ENCODE results near the gene NXPH2. TPM values are rescaled to one million over a fixed set of nuclear protein-coding genes. Genes with fewer than 3 reads are reported as not detected.
"Not testable (repeated sequence)": the region's sequence is repeated elsewhere in the genome, so short reads cannot be mapped to it uniquely, and the experiment has no call there.

The NXPH2 gene
- total RNA-seq, 2 donors from 2014 or later: not detected

- Mint-ChIP-seq H3K36me3 (no peaks in the 10 kb centered on the region), H3K9me3 (no peaks in the 10 kb centered on the region), H3K27ac (no peak overlapping the region)
- DNase-seq (ENCODE audit: low spot score in 2 of 2): no peak
- ATAC-seq: no peak
Measured at GRCh38 chr2:138767101-138767500, 13.1 kb downstream of the NXPH2 start.

DNA sequence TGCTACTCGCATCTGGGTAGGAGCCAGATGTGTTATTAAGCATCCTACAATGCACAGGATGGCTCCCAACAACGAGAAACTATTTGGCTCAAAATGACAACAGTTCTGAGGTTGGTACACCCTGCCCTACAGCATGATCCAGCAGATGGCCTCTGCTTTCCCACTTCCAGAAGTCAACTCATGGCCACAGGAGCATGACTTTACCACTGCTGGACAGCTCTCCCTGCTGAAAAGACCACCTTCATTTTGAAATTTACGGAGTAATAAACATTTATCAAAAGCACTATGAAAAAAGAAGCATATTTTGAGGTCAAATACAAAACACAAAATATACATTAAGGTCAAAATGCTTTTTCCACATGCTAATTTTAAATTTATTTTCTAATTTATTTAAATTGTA is 13.7 kb downstream of the NXPH2 start:
- ATAC-seq (no peak), DNase-seq (ENCODE audit: low spot score in 2 of 2) (no peak)
- H3K9me3 Mint-ChIP-seq: no peaks in the 10 kb centered on the region
- H3K27ac Mint-ChIP-seq: no peak overlapping the region
- H3K36me3 Mint-ChIP-seq: no peaks in the 10 kb centered on the region

DNA sequence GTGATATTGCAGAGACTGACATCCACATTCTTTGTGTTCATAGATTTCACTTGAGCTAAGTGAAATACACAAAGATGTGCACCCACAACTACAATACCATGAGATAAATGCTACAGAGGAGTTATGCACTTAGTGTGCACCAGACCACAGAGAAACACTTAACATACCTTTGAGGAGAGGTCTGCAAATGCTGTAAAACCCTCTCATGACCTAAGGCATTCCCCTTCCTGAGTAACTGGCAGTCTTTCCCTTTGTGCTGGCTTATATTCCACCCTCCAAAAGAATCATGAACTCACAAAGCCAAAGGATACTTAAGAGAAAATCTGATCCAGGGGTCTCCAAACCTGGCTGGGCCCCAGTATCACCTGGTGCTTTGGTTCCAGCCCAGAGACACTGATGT is 16.2 kb downstream of the NXPH2 start:
- ATAC-seq: no peak
- DNase-seq (ENCODE audit: low spot score in 2 of 2): no peak
- Mint-ChIP-seq H3K36me3 (no peaks in the 10 kb centered on the region), H3K9me3 (no peaks in the 10 kb centered on the region), H3K27ac (no peak overlapping the region)

- no peak for ATAC-seq
- Mint-ChIP-seq H3K9me3 (no peaks in the 10 kb centered on the region), H3K27ac (no peak overlapping the region), H3K36me3 (no peaks in the 10 kb centered on the region)
- DNase-seq (ENCODE audit: low spot score in 2 of 2): no peak
Measured at GRCh38 chr2:138762533-138762932, 17.7 kb downstream of the NXPH2 start.

DNA sequence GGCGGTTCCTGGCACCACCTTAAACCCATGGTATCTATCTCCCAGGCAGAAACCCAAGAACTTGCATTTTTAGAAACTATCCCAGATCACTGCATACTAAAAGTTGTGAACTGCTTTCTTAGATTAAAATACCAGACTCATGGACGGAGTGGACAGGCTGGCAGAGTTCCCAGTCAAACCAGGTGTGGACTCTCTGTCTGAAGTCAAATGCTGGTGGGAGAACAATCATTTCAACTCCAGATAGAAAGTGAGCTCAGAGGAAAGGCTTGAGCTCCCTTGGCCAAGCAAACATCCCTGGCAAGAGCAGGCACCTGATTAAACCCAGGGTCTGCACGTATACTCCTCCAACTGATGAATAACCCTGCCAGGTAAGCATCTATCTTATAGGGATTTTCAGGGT is 19.5 kb downstream of the NXPH2 start:
- no peak for DNase-seq (ENCODE audit: low spot score in 2 of 2)
- Mint-ChIP-seq H3K36me3 (no peaks in the 10 kb centered on the region), H3K27ac (no peak overlapping the region), H3K9me3 (no peaks in the 10 kb centered on the region)
- ATAC-seq: no peak

- H3K36me3 Mint-ChIP-seq: no peaks in the 10 kb centered on the region
- no peak overlapping the region for H3K27ac Mint-ChIP-seq
- ATAC-seq (no peak), DNase-seq (ENCODE audit: low spot score in 2 of 2) (no peak)
- H3K9me3 Mint-ChIP-seq: peaks cover 3 to 6% of the 10 kb centered on the region in 2 donors
Measured at GRCh38 chr2:138757384-138757783, 22.8 kb downstream of the NXPH2 start.

- Mint-ChIP-seq H3K27ac (no peak overlapping the region), H3K36me3 (no peaks in the 10 kb centered on the region), H3K9me3 (peaks cover 6 to 10% of the 10 kb centered on the region in 2 donors)
- no peak for DNase-seq (ENCODE audit: low spot score in 2 of 2)
- no peak for ATAC-seq
Measured at GRCh38 chr2:138752197-138752956, 27.8 kb downstream of the NXPH2 start.

DNA sequence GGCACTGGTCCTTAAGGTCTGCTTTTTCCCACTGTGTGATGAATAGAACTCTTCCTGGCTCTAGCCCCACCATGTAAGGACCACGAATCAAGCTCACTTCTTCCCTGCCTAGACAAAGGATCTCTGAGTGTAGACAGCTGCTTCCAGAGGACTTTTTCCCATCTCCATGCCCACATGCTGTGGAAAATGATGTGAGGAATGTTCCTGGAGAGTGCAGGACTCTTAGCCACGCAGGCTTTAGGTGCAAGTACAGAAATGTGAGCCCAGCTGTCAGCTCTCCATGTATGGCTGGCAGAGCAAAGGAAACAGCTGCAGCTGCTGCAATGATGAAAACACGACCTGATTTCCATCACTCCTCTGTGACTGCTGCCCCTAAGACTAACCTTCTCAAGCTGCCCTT is 35.5 kb downstream of the NXPH2 start:
- DNase-seq (ENCODE audit: low spot score in 2 of 2) (no peak), ATAC-seq (no peak)
- Mint-ChIP-seq H3K27ac (peak overlapping the region in 1 of 2 donors; percentile 8), H3K9me3 (peaks cover 3 to 4% of the 10 kb centered on the region in 2 donors), H3K36me3 (no peaks in the 10 kb centered on the region)

DNA sequence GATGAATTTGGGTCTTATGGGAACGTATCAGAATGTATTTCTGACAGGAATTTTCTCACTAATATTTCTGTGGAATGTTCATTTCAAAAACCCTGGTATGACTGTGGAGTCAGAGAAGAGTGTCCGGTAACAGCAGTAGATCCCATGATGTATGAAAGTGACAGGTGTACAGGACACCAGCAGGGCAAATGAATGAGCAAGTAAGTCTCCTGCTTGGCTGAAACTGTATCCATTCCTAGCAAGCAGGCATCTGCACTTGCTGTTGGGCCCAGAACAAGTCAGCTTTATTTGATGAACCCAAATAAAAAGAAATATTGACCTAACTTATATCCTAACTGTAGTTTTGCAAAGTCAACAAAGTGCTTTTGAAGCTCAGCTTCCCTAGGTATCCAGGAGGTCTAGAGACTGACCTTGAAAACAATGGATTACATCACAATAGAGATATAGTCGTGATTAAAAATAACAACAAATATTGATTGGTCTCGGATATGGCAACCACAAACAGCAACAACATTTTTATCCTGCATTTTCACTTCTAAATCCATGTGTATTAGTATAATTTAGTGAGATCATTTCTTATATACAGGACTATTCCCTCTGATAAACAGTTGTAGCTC is 37.6 kb downstream of the NXPH2 start:
- no peak for DNase-seq (ENCODE audit: low spot score in 2 of 2)
- ATAC-seq: no peak
- H3K27ac Mint-ChIP-seq: no peak overlapping the region
- peaks cover 0 to 5% of the 10 kb centered on the region in 2 donors for H3K9me3 Mint-ChIP-seq
- no peaks in the 10 kb centered on the region for H3K36me3 Mint-ChIP-seq

DNA sequence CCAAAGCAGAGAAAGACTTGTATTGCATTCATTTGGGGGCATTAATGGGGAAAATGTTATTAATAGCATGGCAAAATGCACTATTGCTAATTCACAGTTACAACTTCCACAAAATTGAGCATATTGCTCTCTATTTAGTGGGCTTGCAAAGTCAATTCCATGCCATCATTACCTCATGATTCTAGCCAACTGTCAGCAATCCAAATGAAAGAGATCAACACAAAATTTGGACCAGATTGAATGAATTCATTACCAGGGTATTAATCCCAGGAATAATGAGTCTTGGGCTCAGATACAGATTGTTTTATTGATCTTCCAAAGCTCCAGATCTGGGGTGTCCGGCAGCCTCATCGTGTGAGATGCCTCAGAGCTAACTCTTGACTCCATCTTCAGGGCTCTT is 38.3 kb downstream of the NXPH2 start:
- peaks cover 0 to 6% of the 10 kb centered on the region in 2 donors for H3K36me3 Mint-ChIP-seq
- peaks cover 5 to 9% of the 10 kb centered on the region in 2 donors for H3K9me3 Mint-ChIP-seq
- DNase-seq (ENCODE audit: low spot score in 2 of 2) (no peak), ATAC-seq (no peak)
- no peak overlapping the region for H3K27ac Mint-ChIP-seq

- Mint-ChIP-seq H3K36me3 (peaks cover 5 to 17% of the 10 kb centered on the region in 2 donors), H3K9me3 (peaks cover 25 to 30% of the 10 kb centered on the region in 2 donors)
- not testable (repeated sequence) for ATAC-seq; DNase-seq (ENCODE audit: low spot score in 2 of 2); H3K27ac Mint-ChIP-seq
Measured at GRCh38 chr2:138737009-138737554, 43.1 kb downstream of the NXPH2 start.

DNA sequence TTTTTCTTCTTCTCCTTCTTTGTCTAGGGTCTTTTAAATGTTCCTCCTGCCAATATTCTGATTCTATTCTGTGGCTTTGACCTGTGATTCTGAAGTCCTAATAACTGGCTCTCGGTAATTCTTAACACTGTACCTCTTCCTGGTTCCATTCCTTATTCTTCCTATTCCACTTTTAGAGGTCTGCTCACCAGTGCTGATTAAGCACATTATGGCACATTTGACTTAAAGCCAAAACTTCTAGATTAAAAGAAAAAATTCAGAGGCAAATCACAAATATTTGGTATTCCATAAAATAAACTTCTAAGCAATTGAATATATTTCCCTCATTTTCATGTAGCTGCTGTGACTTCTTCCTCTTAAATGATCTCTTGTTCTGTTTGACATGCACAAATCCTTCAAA is 47.5 kb downstream of the NXPH2 start:
- no peak for DNase-seq (ENCODE audit: low spot score in 2 of 2)
- H3K36me3 Mint-ChIP-seq: peaks cover 5 to 17% of the 10 kb centered on the region in 2 donors
- H3K27ac Mint-ChIP-seq: no peak overlapping the region
- peaks cover 32 to 35% of the 10 kb centered on the region in 2 donors for H3K9me3 Mint-ChIP-seq
- ATAC-seq: no peak

GRCh38 chr2:138730497-138731030 is 49.6 kb downstream of the NXPH2 start:
- no peak overlapping the region for H3K27ac Mint-ChIP-seq
- no peak for ATAC-seq
- H3K36me3 Mint-ChIP-seq: peaks cover 5 to 7% of the 10 kb centered on the region in 2 donors
- no peak for DNase-seq (ENCODE audit: low spot score in 2 of 2)
- peaks cover 21 to 25% of the 10 kb centered on the region in 2 donors for H3K9me3 Mint-ChIP-seq

DNA sequence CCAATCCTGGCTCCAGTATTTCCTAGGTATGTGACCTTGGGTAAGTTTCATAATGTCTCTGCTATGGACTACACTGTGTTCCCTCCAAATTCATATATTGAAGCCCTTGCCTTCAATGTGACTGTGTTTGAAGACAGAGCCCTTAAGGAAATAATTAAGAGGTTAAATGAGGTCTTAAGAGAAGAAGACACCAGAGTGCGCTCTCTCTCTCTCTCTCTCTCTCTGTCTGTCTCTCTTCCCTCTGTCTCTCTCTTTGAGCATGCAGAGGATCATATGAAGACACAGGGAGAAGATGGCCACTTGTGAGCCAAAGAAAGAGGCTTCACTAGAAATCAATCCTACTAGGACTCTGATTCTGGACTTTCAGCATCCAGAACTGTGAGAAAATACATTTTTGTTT is 52.2 kb downstream of the NXPH2 start:
- H3K9me3 Mint-ChIP-seq: peaks cover 7 to 10% of the 10 kb centered on the region in 2 donors
- no peak for ATAC-seq
- H3K27ac Mint-ChIP-seq: no peak overlapping the region
- DNase-seq (ENCODE audit: low spot score in 2 of 2): no peak
- H3K36me3 Mint-ChIP-seq: no peaks in the 10 kb centered on the region

DNA sequence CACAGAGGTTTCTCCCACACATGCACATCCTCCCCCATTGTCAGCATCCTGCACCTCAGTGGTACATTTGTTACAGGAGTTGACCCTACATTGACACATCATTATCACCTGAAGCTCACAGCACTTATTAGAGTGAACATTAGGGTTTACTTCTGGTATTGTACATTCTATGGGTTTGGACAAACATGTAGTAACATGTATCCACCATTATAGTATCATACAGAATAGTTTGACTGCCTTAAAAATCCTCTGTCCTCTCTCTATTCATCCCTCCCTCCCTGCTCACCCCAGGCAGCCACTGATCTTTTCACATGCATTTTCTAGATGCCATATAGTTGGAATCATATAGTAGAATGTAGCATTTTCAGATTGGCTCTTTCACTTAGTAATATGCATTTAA is 53.5 kb downstream of the NXPH2 start:
- Mint-ChIP-seq H3K36me3 (no peaks in the 10 kb centered on the region), H3K9me3 (peaks cover 7 to 10% of the 10 kb centered on the region in 2 donors), H3K27ac (no peak overlapping the region)
- DNase-seq (ENCODE audit: low spot score in 2 of 2) (no peak), ATAC-seq (no peak)

GRCh38 chr2:138724729-138725459 is 55.3 kb downstream of the NXPH2 start:
- no peak overlapping the region for H3K27ac Mint-ChIP-seq
- no peaks in the 10 kb centered on the region for H3K36me3 Mint-ChIP-seq
- ATAC-seq (no peak), DNase-seq (ENCODE audit: low spot score in 2 of 2) (no peak)
- H3K9me3 Mint-ChIP-seq: peaks cover 7 to 10% of the 10 kb centered on the region in 2 donors

DNA sequence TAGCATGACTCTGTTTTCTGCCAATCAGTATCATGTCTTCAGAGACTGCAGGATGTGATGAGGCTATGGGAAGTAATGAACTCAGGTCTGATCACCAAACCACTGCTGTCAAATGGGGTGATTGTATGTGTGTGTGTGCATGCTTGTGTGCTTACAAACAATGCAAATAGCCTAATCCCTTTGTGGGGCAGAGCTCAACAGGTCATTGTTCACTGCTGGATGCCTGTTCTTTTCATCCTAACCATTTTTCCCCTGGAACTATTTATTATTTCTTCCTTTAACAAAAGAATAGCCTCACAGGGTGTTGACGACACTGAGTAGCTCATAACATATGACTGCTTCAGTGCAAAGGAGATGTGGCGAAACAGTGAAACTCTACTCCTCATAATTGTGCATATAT is 55.9 kb downstream of the NXPH2 start:
- Mint-ChIP-seq H3K27ac (no peak overlapping the region), H3K36me3 (no peaks in the 10 kb centered on the region), H3K9me3 (peaks cover 2 to 4% of the 10 kb centered on the region in 2 donors)
- no peak for DNase-seq (ENCODE audit: low spot score in 2 of 2)
- ATAC-seq: no peak

All from activated naive CD4-positive, alpha-beta T cell treated with anti-CD3 and anti-CD28 coated beads, Interleukin-2, amount 50 U/mL, for 72 hours (primary cell).